ENCODE results near the gene SSTR5. TPM values are rescaled to one million over a fixed set of nuclear protein-coding genes. Genes with fewer than 3 reads are reported as not detected.

SSTR5 gene
- total and polyA plus RNA-seq, 2 donors (not counting 1 experiment from before 2014, with no cell fraction given) = not detected

GRCh38 chr16:1045310-1045992 lies 27.1 kb upstream of the SSTR5 start:
- Histone ChIP-seq H3K27me3 (replicated peaks in 1 of 4; ENCODE audit: control extremely low read depth in 1 of 4, control insufficient read depth in 3 of 4, insufficient read depth in 4 of 4, low read length in 3 of 4) (no peaks in the 10 kb centered on the region), H3K4me3 (ENCODE audit: control extremely low read depth in 1 of 5, extremely low read depth in 1 of 5, insufficient read depth in 1 of 5, low read depth in 2 of 5, low read length in 4 of 5) (no peak overlapping the region), H3K79me2 (ENCODE audit: control insufficient read depth, insufficient read depth, low read length) (no peaks in the 10 kb centered on the region), H3K4me1 (ENCODE audit: control insufficient read depth in 2 of 2, insufficient read depth in 2 of 2, low read length in 2 of 2) (no peaks in the 10 kb centered on the region), H3K9me3 (ENCODE audit: control extremely low read depth in 1 of 3, control insufficient read depth in 2 of 3, insufficient read depth in 1 of 3, low read length in 2 of 3) (peaks cover 0 to 15% (median 0%) of the 10 kb centered on the region in 3 donors), H3K4me2 (replicated peaks; ENCODE audit: low read depth, low read length, poor library complexity, severe bottlenecking) (no peak overlapping the region), H3K9ac (ENCODE audit: low read length) (no peak overlapping the region), H4K20me1 (ENCODE audit: control insufficient read depth, insufficient read depth, low read length, poor library complexity, severe bottlenecking) (no peaks in the 10 kb centered on the region), H3K36me3 (replicated peaks in 1 of 2; ENCODE audit: control extremely low read depth in 1 of 2, control insufficient read depth in 1 of 2, extremely low read depth in 1 of 2, insufficient read depth in 2 of 2, low read length in 1 of 2) (no peaks in the 10 kb centered on the region), H2AFZ (ENCODE audit: insufficient read depth, low read depth, low read length, poor library complexity, severe bottlenecking) (no peak overlapping the region), H3K27ac (ENCODE audit: low read length in 2 of 2) (no peak overlapping the region)
- POLR2A ChIA-PET = interaction anchor here (0.7 kb wide), 1 partner anchor 257 kb away, joined by 3 read pairs; the partner anchor contains the start of gene RPUSD1
- Mint-ChIP-seq H3K27ac (no peak overlapping the region), H3K9me3 (ENCODE audit: insufficient read depth) (no peaks in the 10 kb centered on the region), H3K4me1 (no peaks in the 10 kb centered on the region), H3K4me3 (no peak overlapping the region), H3K27me3 (peaks cover 8% of the 10 kb centered on the region)
- CTCF ChIA-PET = no interaction called here
- TF ChIP-seq EZH2 (IDR thresholded peaks at IDR 0.05; ENCODE audit: borderline replicate concordance, insufficient read depth, low read depth, low read length, poor library complexity, severe bottlenecking) = no peak
- TF ChIP-seq, protein P1, sequence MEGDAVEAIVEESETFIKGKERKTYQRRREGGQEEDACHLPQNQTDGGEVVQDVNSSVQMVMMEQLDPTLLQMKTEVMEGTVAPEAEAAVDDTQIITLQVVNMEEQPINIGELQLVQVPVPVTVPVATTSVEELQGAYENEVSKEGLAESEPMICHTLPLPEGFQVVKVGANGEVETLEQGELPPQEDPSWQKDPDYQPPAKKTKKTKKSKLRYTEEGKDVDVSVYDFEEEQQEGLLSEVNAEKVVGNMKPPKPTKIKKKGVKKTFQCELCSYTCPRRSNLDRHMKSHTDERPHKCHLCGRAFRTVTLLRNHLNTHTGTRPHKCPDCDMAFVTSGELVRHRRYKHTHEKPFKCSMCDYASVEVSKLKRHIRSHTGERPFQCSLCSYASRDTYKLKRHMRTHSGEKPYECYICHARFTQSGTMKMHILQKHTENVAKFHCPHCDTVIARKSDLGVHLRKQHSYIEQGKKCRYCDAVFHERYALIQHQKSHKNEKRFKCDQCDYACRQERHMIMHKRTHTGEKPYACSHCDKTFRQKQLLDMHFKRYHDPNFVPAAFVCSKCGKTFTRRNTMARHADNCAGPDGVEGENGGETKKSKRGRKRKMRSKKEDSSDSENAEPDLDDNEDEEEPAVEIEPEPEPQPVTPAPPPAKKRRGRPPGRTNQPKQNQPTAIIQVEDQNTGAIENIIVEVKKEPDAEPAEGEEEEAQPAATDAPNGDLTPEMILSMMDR (IDR thresholded peaks at IDR 0.05) = no peak
- ATAC-seq (ENCODE audit: low read depth) = no peak
- DNase-seq = no peak
- WGBS (ENCODE audit: insufficient coverage) = 80% methylated on average over 36 of the region's 38 CpGs
- intact Hi-C loops (cut with micrococcal nuclease) = no loop called here

Data from B cell (primary cell).